H1 (cell line): ENCODE results near the gene LRBA. TPM values are rescaled to one million over a fixed set of nuclear protein-coding genes. Genes with fewer than 3 reads are reported as not detected.

Experiments
- ASH2L ChIP-seq: fragments of 200-600, 300-600 bp; sonication (generic); IDR thresholded peaks from one replicate; pipeline ENCODE4 v1.7.1; 2017; ENCODE audit warnings: low read length
- CHD1 ChIP-seq: IDR thresholded peaks from 2 replicates; pipeline ENCODE4 v1.6.1; 2012; ENCODE audit warnings: low read depth, low read length, improper control_type of control experiment
- CTBP2 ChIP-seq: IDR thresholded peaks from 2 replicates; pipeline ENCODE4 v1.7.0; 2011; ENCODE audit warnings: borderline replicate concordance, mild to moderate bottlenecking, moderate library complexity, mixed read lengths, low read length; ENCODE audit not compliant: insufficient read depth, insufficient read length
- EGR1 ChIP-seq: IDR thresholded peaks from 2 replicates; pipeline ENCODE4 v1.6.1; 2011; ENCODE audit warnings: low read depth, low read length, borderline replicate concordance
- JUN ChIP-seq: IDR thresholded peaks from 2 replicates; pipeline ENCODE4 v1.6.1; 2011; ENCODE audit warnings: low read depth, mild to moderate bottlenecking, improper control_type of control experiment, low read length
- POU5F1 ChIP-seq: IDR thresholded peaks from 2 replicates; pipeline ENCODE4 v1.6.1; 2011; ENCODE audit warnings: low read depth, mild to moderate bottlenecking, low read length, moderate library complexity
- RBBP5 ChIP-seq: IDR thresholded peaks from 2 replicates; pipeline ENCODE4 v1.7.1; 2012; ENCODE audit warnings: low read depth, mild to moderate bottlenecking, inconsistent platforms, low read length, moderate library complexity, borderline replicate concordance
- RFX5 ChIP-seq: IDR thresholded peaks from 2 replicates; pipeline ENCODE4 v1.6.1; 2011; ENCODE audit warnings: low read depth, low read length, improper control_type of control experiment, borderline replicate concordance
- SRF ChIP-seq: IDR thresholded peaks from 2 replicates; pipeline ENCODE4 v1.6.1; 2011; ENCODE audit warnings: mild to moderate bottlenecking, low read depth, low read length, moderate library complexity
- polyA plus RNA-seq, 7 experiments: library from polyadenylated mRNA; depleted of rRNA in 3 of 7; stranded (reverse) in 5 of 7; unstranded in 2 of 7; fragments of >200 nt in 5 of 7; fragments of 200-250 nt in 2 of 7; gene quantifications; 1 replicate in 5 of 7; 2 replicates in 1 of 7; 4 replicates in 1 of 7; pipeline versions ENCODE4 v1.2.1 to v1.2.3, GENCODE V29; 2011 to 2013; ENCODE audit warnings: missing spikeins in 2 of 7, mixed read lengths in 2 of 7
- total RNA-seq: library from RNA; stranded (reverse); fragmentation: NEBNext Ultra II Directional; extraction: Animal tissue kit (Norgen Biotek cat#: 25700); gene quantifications from 2 replicates; pipeline ENCODE4 v1.2.1, GENCODE V29; 2021
- TF ChIP-seq, protein P1 (sequence below): IDR thresholded peaks from 2 replicates; pipeline ENCODE4 v1.6.1; 2012; ENCODE audit warnings: inconsistent platforms

Gene LRBA
- total and polyA plus RNA-seq, 2 of the 8 experiments (the other 6 are each of a cell fraction or from before 2014, with no cell fraction given), result 54.6 to 83.2 TPM

DNA sequence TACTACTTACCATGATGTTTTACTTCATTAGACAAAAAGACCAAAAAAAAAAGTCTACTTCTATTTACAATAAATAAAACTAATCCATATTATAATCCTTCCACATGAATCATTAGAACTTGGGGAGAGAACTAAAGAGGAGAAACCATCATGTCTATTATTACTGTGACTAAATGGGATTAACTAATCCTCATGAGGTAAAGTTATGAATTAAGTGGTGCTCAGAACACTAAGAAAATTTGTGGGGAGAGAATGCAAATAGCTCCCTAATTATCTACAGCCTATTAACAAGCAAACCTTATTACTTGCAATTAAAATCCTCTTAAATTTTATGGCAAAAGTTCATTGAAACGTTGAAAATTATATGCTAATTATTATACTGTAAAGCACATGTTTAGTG, 364.3 kb downstream of the LRBA start (continued):
- no peak for TF ChIP-seq EGR1
- TF ChIP-seq CHD1, result no peak
- no peak for TF ChIP-seq SRF
- TF ChIP-seq RBBP5, result no peak
- no peak for TF ChIP-seq ASH2L
- TF ChIP-seq, protein P1, sequence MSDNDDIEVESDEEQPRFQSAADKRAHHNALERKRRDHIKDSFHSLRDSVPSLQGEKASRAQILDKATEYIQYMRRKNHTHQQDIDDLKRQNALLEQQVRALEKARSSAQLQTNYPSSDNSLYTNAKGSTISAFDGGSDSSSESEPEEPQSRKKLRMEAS, result no peak
- TF ChIP-seq CTBP2, result no peak
- no peak for TF ChIP-seq RFX5
- no peak for TF ChIP-seq POU5F1
- no peak for TF ChIP-seq JUN
